Breast epithelium (tissue), 4 donors: ENCODE data around the gene ADCY2. TPM values are rescaled to one million over a fixed set of nuclear protein-coding genes. Genes with fewer than 3 reads are reported as not detected.

Experiments used
- DNase-seq, 2 donors: peaks; one replicate each; pipeline ENCODE4 v3.0.0-alpha.2; 2019; ENCODE audit warnings: low spot score in 2 of 2
- H3K27ac ChIP-seq, 2 donors: fragments of 200-600 bp; sonication (generic) in 1 of 2; one replicate each; pipeline ENCODE4 v1.5.1; 2016 to 2019; ENCODE audit warnings: mild to moderate bottlenecking in 1 of 2
- H3K27me3 ChIP-seq, 2 donors: fragments of 200-600 bp; sonication (generic) in 1 of 2; one replicate each; pipeline versions ENCODE4 v1.5.1 to v1.6.0; 2017 to 2019; ENCODE audit warnings: control low read depth in 1 of 2, mild to moderate bottlenecking in 1 of 2
- H3K36me3 ChIP-seq: fragments of 200-600 bp; one replicate; pipeline ENCODE4 v1.5.1; 2019
- H3K4me1 ChIP-seq, 2 donors: fragments of 200-600 bp; sonication (generic); one replicate each; pipeline ENCODE4 v1.5.1; 2016 to 2019; ENCODE audit warnings: control low read depth in 1 of 2
- H3K4me3 ChIP-seq, 3 donors: fragments of 200-600 bp; sonication (generic); 1 replicate in 2 of 3; 2 replicates in 1 of 3; pipeline ENCODE4 v1.5.1; 2016 to 2019; ENCODE audit warnings: mild to moderate bottlenecking in 3 of 3, moderate library complexity in 2 of 3
- H3K9me3 ChIP-seq, 2 donors: fragments of 200-600 bp; sonication (generic) in 1 of 2; one replicate each; pipeline ENCODE4 v1.5.1; 2016 to 2019; ENCODE audit warnings: control low read depth in 1 of 2
- POLR2A ChIP-seq: fragments of 450-650 bp; IDR thresholded peaks from one replicate; pipeline ENCODE4 v1.6.1; 2016; ENCODE audit warnings: antibody characterized with exemption, mild to moderate bottlenecking, moderate library complexity
- POLR2AphosphoS5 ChIP-seq, 3 donors: sonication (generic); formaldehyde crosslinking; IDR thresholded peaks; one replicate each; pipeline ENCODE4 v1.6.1; 2017; ENCODE audit warnings: antibody characterized with exemption in 3 of 3
- intact Hi-C: fragments of 100-400 bp; cut with DNase I; formaldehyde crosslinking; loops from one replicate; pipeline ENCODE4 v1.15.1; 2023; ENCODE audit warnings: low total_unique reads
- total RNA-seq, 3 donors: library from RNA; depleted of rRNA; stranded (reverse); fragments of >200 nt; gene quantifications; one replicate each; pipeline ENCODE4 v1.1.0, GENCODE V29; 2016
- TF ChIP-seq, protein P1 (sequence below), 3 donors: fragments of 450-650 bp; IDR thresholded peaks; one replicate each; pipeline ENCODE4 v1.5.1; 2016 to 2017; ENCODE audit warnings: antibody characterized with exemption in 3 of 3, mild to moderate bottlenecking in 3 of 3, moderate library complexity in 3 of 3

The ADCY2 gene
- total RNA-seq, 3 donors from 2014 or later = 3.8 to 30.1 (median 4.9) TPM

DNA sequence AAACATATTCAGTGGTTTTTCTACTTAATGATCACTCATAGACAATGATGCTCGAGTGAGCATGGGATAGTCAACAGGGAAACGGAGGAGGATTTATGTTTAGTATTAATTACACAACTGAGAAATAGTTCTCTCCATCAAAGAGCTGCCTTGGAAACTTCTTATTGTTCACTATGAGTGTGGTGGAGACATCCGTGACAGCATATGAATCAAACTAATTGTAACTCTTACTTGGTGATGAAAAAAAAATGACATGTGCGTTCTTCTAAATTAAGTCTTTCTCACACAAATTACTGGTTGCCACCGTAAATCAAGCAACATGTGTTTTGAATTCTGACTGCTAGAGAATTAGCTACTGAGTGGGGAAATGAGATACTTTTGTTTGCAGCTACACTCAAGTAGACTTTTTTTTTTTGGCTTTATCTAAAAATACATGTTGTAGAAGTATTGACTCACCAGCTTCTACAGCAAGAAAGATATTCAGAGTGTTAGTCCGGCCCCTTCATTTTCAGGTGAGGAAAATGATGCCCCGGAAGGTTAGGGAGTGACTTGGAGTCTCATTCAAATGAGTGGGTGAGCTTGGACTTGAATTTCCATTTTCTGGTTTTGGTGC is 275.5 kb downstream of the ADCY2 start:
- Histone ChIP-seq H3K27ac (no peak overlapping the region), H3K4me1 (no peaks in the 10 kb centered on the region), H3K9me3 (no peaks in the 10 kb centered on the region), H3K27me3 (no peaks in the 10 kb centered on the region), H3K4me3 (no peak overlapping the region), H3K36me3 (no peaks in the 10 kb centered on the region)
- no peak for DNase-seq
- TF ChIP-seq POLR2A (no peak), POLR2AphosphoS5 (IDR thresholded peaks at IDR 0.05) (no peak)
- TF ChIP-seq, protein P1, sequence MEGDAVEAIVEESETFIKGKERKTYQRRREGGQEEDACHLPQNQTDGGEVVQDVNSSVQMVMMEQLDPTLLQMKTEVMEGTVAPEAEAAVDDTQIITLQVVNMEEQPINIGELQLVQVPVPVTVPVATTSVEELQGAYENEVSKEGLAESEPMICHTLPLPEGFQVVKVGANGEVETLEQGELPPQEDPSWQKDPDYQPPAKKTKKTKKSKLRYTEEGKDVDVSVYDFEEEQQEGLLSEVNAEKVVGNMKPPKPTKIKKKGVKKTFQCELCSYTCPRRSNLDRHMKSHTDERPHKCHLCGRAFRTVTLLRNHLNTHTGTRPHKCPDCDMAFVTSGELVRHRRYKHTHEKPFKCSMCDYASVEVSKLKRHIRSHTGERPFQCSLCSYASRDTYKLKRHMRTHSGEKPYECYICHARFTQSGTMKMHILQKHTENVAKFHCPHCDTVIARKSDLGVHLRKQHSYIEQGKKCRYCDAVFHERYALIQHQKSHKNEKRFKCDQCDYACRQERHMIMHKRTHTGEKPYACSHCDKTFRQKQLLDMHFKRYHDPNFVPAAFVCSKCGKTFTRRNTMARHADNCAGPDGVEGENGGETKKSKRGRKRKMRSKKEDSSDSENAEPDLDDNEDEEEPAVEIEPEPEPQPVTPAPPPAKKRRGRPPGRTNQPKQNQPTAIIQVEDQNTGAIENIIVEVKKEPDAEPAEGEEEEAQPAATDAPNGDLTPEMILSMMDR (IDR thresholded peaks at IDR 0.05) = no peak
- intact Hi-C loops = loop anchor here (5.0 kb wide), 1 partner anchor 1624 kb away; no protein-coding TSS in a partner anchor

DNA sequence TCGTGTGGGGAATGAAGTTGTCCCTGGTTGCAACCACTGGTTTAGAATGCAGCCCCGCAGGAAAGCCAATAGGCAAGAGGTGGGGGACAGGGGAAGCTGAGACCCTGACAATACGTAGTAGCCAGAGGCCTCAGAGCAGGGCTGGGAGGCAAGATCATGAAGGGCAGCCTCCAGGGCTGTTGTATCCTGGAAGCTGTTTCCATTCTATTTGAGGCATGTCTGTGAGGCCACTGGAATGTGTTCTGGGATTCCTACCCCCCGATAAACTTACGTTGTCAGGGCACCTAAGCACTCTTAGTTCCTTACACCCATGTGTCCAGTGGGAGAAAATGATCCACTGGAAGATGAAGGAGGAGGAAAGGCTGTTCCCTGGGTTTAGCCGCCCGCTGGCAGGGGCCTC is 277.7 kb downstream of the ADCY2 start:
- Histone ChIP-seq H3K9me3 (no peaks in the 10 kb centered on the region), H3K27me3 (no peaks in the 10 kb centered on the region), H3K36me3 (no peaks in the 10 kb centered on the region), H3K27ac (no peak overlapping the region), H3K4me1 (no peaks in the 10 kb centered on the region), H3K4me3 (no peak overlapping the region)
- TF ChIP-seq POLR2AphosphoS5 (IDR thresholded peaks at IDR 0.05) (no peak), POLR2A (no peak)
- TF ChIP-seq, protein P1 (IDR thresholded peaks at IDR 0.05) = no peak
- intact Hi-C loops = loop anchor here (5.0 kb wide), 1 partner anchor 1626 kb away; no protein-coding TSS in a partner anchor
- no peak for DNase-seq

DNA sequence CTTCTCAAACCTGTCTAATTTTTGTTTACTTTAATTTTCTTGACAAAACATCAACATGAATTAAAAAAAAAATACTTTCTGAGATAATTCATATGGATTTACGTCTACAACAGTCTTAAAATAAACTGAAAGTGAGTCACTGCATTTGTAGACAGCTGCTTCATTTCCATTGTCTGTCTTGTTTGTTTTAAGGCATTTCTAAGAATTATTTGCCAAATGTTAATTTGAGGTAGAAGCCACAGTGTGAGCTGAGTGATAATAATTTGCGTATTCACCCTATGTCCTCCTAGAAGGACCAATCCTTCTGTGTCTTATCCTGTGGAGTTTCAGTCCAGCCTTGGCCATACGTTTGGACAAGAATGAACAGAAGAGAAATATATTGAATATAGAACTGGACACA is 280.5 kb downstream of the ADCY2 start:
- TF ChIP-seq POLR2A = no peak
- TF ChIP-seq, protein P1 (IDR thresholded peaks at IDR 0.05) = no peak
- TF ChIP-seq POLR2AphosphoS5 (IDR thresholded peaks at IDR 0.05) = no peak
- H3K27ac ChIP-seq = no peak overlapping the region

DNA sequence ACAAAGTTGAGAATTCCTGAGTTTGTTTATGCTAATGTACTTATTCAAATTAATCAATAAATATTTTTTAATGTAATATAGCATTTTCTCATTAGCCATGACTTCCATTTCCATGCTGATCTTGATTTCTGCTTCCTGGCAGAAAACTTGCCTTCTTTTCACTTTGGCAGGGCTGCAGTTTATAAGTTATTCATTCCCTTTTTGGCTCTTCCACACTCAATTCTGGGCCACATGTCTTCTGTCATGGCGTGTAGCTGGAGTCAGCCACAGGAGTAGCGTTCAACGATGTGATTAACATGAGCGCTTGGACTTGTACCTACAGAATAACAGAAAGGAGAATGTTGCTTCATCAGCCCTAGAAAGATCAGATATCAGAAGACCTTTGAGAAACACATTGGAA is 282.1 kb downstream of the ADCY2 start:
- H3K36me3 ChIP-seq = no peaks in the 10 kb centered on the region
- H3K27me3 ChIP-seq = no peaks in the 10 kb centered on the region
- H3K27ac ChIP-seq = no peak overlapping the region
- intact Hi-C loops = no loop called here
- H3K9me3 ChIP-seq = no peaks in the 10 kb centered on the region
- no peaks in the 10 kb centered on the region for H3K4me1 ChIP-seq
- TF ChIP-seq POLR2A (no peak), POLR2AphosphoS5 (IDR thresholded peaks at IDR 0.05) (no peak)
- TF ChIP-seq, protein P1 (IDR thresholded peaks at IDR 0.05) = no peak
- H3K4me3 ChIP-seq = no peak overlapping the region
- DNase-seq = no peak

More for the DNA sequence above, 280.5 kb downstream of the ADCY2 start:
- DNase-seq = no peak
- Histone ChIP-seq H3K9me3 (no peaks in the 10 kb centered on the region), H3K27me3 (no peaks in the 10 kb centered on the region), H3K4me3 (no peak overlapping the region), H3K4me1 (no peaks in the 10 kb centered on the region), H3K36me3 (no peaks in the 10 kb centered on the region)
- intact Hi-C loops = no loop called here

DNA sequence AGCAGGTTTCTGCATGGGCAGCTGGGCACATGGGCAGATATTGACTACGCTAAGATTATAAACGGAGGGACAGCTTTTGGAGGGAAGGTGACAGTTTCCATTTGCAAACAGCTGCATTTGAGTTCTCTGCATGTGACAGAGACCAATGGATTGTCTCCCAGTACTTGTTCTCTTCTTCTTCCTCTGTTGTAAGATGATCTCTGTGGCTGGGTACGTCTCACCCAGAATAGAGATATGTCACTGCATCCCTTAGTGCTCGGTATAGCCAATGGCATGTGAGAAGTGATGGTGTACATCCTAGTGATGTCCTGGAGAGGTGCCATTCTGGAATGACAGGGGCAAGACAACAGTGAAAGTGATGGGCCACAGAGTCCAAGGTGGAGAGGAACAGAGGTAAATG is 283.7 kb downstream of the ADCY2 start:
- no peak overlapping the region for H3K4me3 ChIP-seq
- H3K27ac ChIP-seq = no peak overlapping the region
- no peaks in the 10 kb centered on the region for H3K4me1 ChIP-seq
- no peaks in the 10 kb centered on the region for H3K9me3 ChIP-seq
- TF ChIP-seq POLR2AphosphoS5 (IDR thresholded peaks at IDR 0.05) = no peak
- TF ChIP-seq POLR2A = no peak
- TF ChIP-seq, protein P1 (IDR thresholded peaks at IDR 0.05) = no peak
- no peaks in the 10 kb centered on the region for H3K36me3 ChIP-seq
- DNase-seq = no peak
- intact Hi-C loops = no loop called here
- peaks cover 0 to 3% of the 10 kb centered on the region in 2 donors for H3K27me3 ChIP-seq
